Panc1 (cell line): Measurements from ENCODE around the gene METTL25B.

ENCODE experiments used
- CTCF ChIP-seq: fragments of 450-650 bp; IDR thresholded peaks from 2 replicates; pipeline ENCODE4 v1.5.1; 2017; ENCODE audit warnings: mild to moderate bottlenecking
- TF ChIP-seq, protein P1 (sequence below), 2 experiments: IDR thresholded peaks; 2 replicates each; pipeline ENCODE4 v1.6.1; 2011 to 2012; ENCODE audit warnings: low read depth in 2 of 2, control low read depth in 1 of 2, low read length in 1 of 2, mild to moderate bottlenecking in 1 of 2, moderate library complexity in 1 of 2; ENCODE audit not compliant: insufficient read depth in 1 of 2

DNA sequence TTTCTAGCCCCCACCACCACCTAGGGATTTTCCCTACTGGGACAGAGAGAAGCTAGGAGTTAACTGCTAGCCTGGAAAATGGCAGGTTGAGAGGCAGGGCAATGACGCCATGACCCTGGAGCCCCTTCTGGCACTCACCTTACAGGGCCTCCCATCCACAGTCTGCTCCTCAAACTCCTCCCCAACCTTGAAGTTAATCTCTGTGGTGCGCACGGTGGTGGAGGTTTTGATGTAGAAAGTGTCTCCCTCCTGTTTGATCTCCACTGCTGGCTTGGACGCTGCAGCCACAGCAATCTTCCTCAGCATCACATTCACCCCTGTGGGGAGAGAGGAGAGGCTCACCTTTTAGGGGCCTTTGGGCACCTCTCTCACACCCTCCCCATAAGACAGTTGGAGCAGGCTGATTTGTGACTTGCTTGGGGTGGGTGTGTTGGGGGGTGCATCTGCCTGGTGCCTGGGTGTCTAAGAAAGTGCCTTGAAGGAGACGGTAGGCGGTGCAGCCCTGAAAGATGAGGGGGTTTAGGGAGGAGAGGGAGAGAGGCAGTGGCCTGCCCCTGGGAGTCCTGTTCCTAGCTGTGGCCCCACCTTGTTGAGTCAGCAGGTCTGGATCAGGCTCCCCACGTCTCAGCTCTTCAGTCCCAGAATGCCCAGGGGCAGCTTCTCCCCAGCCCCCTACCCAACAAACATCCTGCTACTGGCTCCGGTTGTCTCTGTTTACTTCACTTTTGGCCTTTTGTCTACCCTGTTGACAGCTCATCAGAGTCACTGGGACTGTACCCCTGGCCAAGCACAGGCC lies 27.3 kb upstream of the METTL25B start:
- TF ChIP-seq, protein P1, sequence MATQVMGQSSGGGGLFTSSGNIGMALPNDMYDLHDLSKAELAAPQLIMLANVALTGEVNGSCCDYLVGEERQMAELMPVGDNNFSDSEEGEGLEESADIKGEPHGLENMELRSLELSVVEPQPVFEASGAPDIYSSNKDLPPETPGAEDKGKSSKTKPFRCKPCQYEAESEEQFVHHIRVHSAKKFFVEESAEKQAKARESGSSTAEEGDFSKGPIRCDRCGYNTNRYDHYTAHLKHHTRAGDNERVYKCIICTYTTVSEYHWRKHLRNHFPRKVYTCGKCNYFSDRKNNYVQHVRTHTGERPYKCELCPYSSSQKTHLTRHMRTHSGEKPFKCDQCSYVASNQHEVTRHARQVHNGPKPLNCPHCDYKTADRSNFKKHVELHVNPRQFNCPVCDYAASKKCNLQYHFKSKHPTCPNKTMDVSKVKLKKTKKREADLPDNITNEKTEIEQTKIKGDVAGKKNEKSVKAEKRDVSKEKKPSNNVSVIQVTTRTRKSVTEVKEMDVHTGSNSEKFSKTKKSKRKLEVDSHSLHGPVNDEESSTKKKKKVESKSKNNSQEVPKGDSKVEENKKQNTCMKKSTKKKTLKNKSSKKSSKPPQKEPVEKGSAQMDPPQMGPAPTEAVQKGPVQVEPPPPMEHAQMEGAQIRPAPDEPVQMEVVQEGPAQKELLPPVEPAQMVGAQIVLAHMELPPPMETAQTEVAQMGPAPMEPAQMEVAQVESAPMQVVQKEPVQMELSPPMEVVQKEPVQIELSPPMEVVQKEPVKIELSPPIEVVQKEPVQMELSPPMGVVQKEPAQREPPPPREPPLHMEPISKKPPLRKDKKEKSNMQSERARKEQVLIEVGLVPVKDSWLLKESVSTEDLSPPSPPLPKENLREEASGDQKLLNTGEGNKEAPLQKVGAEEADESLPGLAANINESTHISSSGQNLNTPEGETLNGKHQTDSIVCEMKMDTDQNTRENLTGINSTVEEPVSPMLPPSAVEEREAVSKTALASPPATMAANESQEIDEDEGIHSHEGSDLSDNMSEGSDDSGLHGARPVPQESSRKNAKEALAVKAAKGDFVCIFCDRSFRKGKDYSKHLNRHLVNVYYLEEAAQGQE (IDR thresholded peaks at IDR 0.05; ENCODE audit: insufficient read depth in 1 of 2, low read depth in 2 of 2, low read length in 1 of 2): no peak
- no peak for TF ChIP-seq CTCF
